AG04450 (cell line): Measurements from ENCODE around the gene MYOCD. TPM values are rescaled to one million over a fixed set of nuclear protein-coding genes. Genes with fewer than 3 reads are reported as not detected.

Experiments used
- CTCF ChIA-PET: fragments of 300-600, 350-600 bp; formaldehyde crosslinking; extraction: SDS; loops from one replicate; lab custom pipeline; 2022; ENCODE audit warnings: antibody characterized with exemption, inconsistent platforms; lab: Charles Lee
- POLR2A ChIA-PET: fragments of 350-600 bp; formaldehyde crosslinking; extraction: SDS; loops from one replicate; lab custom pipeline; 2021; ENCODE audit warnings: antibody characterized with exemption, inconsistent platforms; lab: Yijun Ruan, JAX
- DNase-seq: peaks from one replicate; pipeline ENCODE4 v3.0.0-alpha.2; 2011; ENCODE audit warnings: low read depth, low spot score
- H3K27ac ChIP-seq: one replicate; pipeline ENCODE4 v1.5.1; 2012; ENCODE audit warnings: low read depth, low read length, control low read depth
- H3K27me3 ChIP-seq: one replicate; pipeline ENCODE4 v1.6.0; 2012; ENCODE audit warnings: low read length; ENCODE audit not compliant: control insufficient read depth, insufficient read depth
- H3K4me3 ChIP-seq: 2 replicates; pipeline ENCODE4 v1.5.1; 2011; ENCODE audit warnings: mild to moderate bottlenecking, low read depth, low read length, control low read depth
- H3K9me3 ChIP-seq: 2 replicates; pipeline ENCODE4 v1.5.1; 2012; ENCODE audit warnings: low read length; ENCODE audit not compliant: control insufficient read depth, insufficient read depth
- CTCF ChIP-seq: IDR thresholded peaks from 2 replicates; pipeline ENCODE4 v1.5.1; 2011; ENCODE audit warnings: low read depth, low read length, control low read depth, inconsistent platforms
- polyA plus RNA-seq: library from polyadenylated mRNA; depleted of rRNA; stranded (reverse); fragments of >200 nt; gene quantifications from 2 replicates; pipeline ENCODE4 v1.2.3, GENCODE V29; 2011

MYOCD gene
- polyA plus RNA-seq, 1 experiment, result 19.0 TPM

DNA sequence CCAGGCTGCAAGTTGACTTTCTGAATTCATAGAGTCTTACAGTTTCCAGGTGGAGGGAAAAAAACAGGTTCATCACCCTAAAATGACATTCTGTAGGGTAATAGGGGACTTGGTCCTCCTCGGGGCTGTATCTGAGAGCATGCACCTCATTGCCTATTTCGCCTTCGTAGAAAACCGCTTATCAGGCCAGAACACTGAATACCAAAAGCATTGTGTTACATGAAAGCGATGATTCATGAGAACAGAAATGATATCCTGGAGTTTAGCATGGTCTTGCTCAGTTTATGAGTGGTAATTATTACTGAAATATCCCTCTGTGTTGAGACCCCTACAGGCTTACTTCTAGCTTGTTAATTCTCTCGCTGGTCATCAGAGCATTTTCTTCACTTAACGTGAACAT lies 62.2 kb downstream of the MYOCD start:
- CTCF ChIA-PET, result interaction anchor here (1.4 to 3.3 kb wide), 3 partner anchors 14 to 182 kb away, joined by 4 to 17 read pairs (median 4); no protein-coding TSS in a partner anchor
- H3K27ac ChIP-seq, result peak overlapping the region; percentile 77

GRCh38 chr17:12729086-12729485 lies 63.4 kb downstream of the MYOCD start:
- Histone ChIP-seq H3K27ac (no peak overlapping the region), H3K9me3 (no peaks in the 10 kb centered on the region), H3K27me3 (no peaks in the 10 kb centered on the region), H3K4me3 (no peak overlapping the region)
- ChIA-PET POLR2A (interaction anchor here (0.7 kb wide), 1 partner anchor 218 kb away, joined by 3 read pairs; no protein-coding TSS in a partner anchor), CTCF (interaction anchor here (0.8 to 3.3 kb wide), 3 partner anchors 13 to 62 kb away, joined by 3 to 17 read pairs (median 4); no protein-coding TSS in a partner anchor)
- no peak for DNase-seq
- no peak for TF ChIP-seq CTCF

More for the DNA sequence above, 62.2 kb downstream of the MYOCD start:
- POLR2A ChIA-PET, result interaction anchor here (1.4 to 2.0 kb wide), 2 partner anchors 10 to 14 kb away, joined by 9 read pairs; no protein-coding TSS in a partner anchor
- DNase-seq, result no peak
- H3K9me3 ChIP-seq, result no peaks in the 10 kb centered on the region
- TF ChIP-seq CTCF, result no peak
- no peaks in the 10 kb centered on the region for H3K27me3 ChIP-seq
- no peak overlapping the region for H3K4me3 ChIP-seq

GRCh38 chr17:12730421-12730820 lies 64.7 kb downstream of the MYOCD start:
- H3K9me3 ChIP-seq, result no peaks in the 10 kb centered on the region
- no peaks in the 10 kb centered on the region for H3K27me3 ChIP-seq
- H3K27ac ChIP-seq, result peak overlapping the region; percentile 65
- TF ChIP-seq CTCF, result no peak
- no peak for DNase-seq
- no peak overlapping the region for H3K4me3 ChIP-seq
- ChIA-PET POLR2A (no interaction called here), CTCF (interaction anchor here (0.6 to 1.3 kb wide), 3 partner anchors 12 to 286 kb away, joined by 3 to 14 read pairs (median 3); no protein-coding TSS in a partner anchor)

DNA sequence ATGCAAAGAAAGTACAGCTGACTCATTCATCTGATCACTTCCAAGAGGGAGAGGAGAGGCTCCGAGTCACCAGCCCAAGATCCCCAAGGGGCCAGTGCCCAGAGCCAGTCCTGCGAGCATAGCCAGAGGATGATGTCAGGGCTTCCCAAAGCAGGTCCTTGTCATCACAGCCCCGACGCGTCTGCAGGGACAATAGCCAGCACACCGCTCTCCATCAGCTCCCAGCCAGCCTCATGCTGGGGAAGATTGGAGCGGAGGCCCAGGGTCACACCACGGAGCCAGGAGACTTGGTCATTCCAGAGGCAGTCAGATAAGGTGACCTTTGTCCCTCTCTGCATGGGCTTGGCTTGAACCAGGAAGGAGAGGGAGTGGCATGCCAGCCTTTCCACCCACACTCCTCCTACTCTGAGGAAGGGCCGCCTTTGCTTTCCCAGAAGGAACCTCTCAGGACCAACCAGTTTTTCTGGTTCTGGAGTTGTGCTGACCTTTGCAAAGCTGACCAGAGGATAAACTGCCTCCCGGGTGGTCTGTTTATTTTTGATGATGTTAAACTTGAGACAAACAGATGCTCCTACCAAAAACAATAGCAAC lies 65.3 kb downstream of the MYOCD start:
- POLR2A ChIA-PET, result no interaction called here
- H3K9me3 ChIP-seq, result no peaks in the 10 kb centered on the region
- TF ChIP-seq CTCF, result no peak
- H3K4me3 ChIP-seq, result no peak overlapping the region
- H3K27me3 ChIP-seq, result no peaks in the 10 kb centered on the region
- H3K27ac ChIP-seq, result peak overlapping the region; percentile 65
- CTCF ChIA-PET, result interaction anchor here (0.8 to 1.3 kb wide), 2 partner anchors 11 to 64 kb away, joined by 3 to 14 read pairs; no protein-coding TSS in a partner anchor
- DNase-seq, result no peak

DNA sequence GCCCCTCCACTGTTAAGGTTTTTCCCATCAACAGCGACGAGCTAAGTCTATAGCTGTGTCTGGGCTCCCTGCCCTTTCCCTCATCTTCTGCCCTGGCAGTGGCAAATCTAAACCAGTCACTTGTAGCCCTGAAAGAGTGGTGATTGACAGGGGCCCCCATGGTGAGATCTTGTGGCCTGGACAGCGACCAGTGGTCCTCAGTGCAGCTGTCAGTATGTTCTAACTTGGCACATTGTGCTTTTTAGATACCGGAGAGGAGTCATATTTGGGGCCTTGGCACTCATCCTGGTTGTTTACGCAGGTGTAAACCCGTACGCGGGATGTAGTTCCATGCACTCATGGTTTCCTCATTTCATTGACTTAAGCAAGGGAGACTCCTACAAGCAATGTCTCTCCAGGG lies 66.1 kb downstream of the MYOCD start:
- ChIA-PET POLR2A (no interaction called here), CTCF (no interaction called here)
- no peak overlapping the region for H3K27ac ChIP-seq
- H3K27me3 ChIP-seq, result no peaks in the 10 kb centered on the region
- no peak for TF ChIP-seq CTCF
- no peak for DNase-seq
- H3K4me3 ChIP-seq, result no peak overlapping the region
- H3K9me3 ChIP-seq, result no peaks in the 10 kb centered on the region
